CD4-positive, alpha-beta T cell treated with Interleukin-1 beta for 1 hour (primary cell): ENCODE measurements around the gene TAB2.
"Not testable (repeated sequence)": the region's sequence is repeated elsewhere in the genome, so short reads cannot be mapped to it uniquely, and the experiment has no call there.

ENCODE experiments used
- DNase-seq, 2 donors: peaks; one replicate each; pipeline ENCODE4 v3.0.0-alpha.2; 2020 to 2022

The TAB2 gene

DNA sequence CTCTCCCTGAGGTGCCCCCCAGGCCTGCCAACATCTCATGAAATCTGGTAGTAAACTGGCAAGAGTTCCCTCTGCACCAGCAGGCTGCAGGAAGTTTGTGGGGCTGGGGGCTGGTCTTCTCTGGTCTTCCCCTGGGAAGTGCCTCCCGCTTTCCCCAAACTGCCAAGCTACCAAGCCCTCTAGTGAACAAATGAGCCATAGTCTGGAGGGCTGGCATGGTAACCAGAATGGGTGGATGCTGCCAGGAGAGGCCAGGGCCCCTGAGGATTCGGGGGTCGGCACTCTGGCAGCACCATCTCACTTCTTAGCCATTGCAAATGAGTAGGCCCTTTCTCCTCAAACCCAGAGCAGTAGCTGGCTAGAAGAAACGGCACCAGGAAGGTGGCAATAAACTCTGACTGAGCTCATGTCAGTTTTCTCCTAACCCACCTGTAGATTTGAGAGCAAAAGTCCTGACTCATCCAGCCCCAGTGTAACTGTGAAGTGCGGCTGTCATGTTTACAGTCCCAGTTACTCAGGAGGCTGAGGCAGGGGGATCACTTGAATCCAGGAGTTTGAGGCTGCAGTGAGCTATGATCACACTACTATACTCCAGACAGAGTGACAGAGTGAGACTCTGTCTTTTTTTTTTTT, 131.4 kb downstream of the TAB2 start:
- no peak for DNase-seq

DNA sequence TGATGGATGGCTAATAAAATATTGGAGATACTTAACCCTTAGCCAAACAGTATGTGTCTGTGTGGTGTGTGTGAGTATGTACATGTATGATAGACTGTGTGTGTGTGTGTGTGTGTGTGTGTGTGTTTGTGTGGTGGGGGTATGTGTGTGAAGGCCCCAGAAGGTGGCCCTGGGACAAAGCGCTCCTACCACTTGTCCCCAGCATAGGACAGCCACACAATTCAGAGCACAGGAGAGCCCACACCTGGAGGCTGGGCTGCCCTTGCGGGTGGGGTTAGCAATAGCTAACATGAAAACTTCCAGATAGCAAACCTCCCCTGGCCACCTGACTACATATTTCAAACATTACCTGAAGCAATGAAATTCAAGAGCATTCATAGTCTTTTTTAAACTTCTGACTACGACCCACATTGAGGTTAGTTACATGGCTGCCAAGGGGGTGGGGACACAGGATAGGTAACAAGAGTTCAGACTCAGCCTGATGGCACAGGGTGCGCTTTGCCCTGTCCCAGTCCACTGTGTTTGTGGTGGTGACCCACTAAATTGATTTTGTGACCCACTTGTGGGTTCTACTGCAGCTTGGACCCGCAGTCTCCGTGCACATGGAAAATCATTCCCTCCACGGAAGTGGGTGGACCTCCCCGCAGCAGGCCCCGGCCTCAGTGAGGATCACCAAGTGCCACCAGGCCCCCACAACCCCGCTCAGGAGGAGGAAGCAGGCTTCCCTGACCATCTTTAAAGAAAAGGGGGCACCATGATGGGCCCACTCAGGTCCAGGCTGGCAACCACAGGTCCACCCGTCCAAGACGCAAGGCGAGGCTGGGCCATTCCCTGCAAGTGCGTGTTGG, 132.5 kb downstream of the TAB2 start:
- DNase-seq = no peak

DNA sequence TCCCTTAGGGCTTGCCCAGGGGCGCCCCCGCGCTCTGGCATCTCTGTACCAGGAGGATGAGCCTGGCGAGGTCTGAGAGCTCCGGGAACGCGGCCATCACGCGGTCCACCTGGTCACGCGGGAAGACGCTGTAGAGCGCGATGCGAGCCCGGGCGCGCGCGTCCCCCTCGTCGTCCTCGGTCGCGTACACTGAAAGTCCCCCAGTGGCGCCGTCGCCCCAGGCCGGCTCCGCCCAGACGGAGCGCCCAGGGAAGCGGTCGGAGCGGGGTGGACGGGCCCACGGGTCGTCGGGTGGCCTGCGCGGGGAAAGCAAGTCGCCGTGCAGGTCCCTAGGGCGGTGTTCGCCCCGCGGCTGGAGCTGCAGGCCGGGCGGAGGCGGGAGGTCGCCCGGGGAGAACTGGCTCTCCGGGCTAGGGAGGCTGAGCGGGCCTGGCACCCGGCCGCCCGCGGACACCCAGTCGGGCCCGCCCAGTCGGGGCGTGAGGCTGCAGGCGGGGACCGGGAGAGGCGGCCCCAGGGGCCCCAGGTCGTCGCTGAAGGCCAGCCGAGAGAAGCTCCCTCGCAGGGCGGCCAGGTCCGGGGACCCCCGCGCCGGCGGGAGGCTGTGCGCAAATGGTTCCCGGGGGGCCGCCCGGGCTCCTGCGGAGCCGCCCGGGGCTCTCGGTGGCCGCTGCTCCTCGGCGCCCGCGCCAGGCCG, 133.3 kb downstream of the TAB2 start:
- DNase-seq = no peak

DNA sequence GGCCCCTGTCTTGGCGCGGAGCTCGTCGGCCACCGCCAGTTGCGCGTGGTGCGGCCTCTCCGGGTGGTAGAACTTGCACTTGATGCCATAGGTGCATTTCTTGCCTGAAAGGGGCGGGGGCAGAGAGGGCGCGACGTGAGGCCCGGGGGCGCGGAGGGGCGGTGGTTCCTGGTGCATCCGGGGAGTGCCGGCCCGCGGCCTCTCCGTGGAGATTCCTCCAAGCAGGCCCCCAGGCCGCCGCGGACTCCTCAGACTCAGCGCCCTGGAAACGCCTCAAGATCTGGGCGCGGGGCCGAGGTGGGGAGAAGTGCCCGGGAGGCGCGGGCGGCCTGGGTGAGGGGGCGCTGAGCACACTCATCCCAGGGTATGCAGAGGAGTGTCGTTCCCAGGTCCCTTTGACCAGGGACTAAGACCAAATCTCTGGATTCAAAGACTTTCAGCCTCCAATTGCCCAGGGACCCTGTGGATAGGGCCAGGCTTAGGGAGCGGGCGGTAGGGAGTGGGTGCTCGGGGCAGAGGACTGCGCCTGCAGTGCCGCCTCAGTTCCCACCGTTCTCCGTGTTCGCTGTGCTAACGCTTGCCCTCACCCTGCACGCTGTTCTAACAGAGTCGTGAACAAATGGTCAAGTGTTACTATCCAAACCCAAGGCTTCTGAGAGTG, 134.0 kb downstream of the TAB2 start:
- no peak for DNase-seq

DNA sequence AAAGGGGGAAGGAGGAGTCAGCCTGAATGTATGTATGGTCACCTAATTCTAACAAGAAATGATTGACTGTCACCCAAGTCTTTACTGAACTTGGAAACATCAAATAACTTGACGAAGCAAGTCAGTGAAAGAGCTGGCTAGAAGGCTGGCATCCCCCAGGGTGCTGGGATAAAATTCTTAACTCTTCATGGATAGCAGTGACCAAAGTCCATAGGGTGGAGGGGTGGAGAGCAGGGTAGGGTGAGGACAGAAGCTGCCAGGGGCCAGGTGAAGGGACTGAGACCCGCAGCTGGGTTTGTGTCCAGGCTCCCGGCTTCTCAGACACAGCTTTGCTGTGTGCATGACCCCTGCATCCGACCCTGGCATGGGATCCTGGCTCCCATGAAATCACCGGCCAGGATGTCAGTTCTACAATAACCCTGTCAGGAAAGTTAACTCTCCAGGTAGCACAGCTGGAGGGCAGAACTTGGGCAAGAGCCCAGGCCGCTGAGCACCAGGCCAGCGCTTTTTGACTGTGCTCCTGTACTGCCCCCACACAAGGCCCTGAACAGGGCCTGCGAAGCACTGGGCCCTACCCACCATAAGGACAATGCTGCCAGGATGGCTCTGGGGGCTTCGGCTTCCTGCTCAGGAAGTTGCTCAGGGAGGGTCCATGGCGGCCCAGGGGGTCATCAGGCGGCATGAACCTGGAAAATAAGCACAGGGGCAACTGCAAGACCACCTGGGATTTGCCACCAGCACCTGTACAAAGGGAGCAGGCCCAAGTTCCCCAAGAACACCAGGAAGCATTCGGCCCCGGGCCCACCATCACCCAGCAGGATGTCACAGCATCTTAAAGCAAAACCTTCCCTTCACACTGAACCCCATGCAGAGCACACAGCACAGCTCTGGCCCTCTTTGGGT, 134.8 kb downstream of the TAB2 start:
- DNase-seq = no peak

DNA sequence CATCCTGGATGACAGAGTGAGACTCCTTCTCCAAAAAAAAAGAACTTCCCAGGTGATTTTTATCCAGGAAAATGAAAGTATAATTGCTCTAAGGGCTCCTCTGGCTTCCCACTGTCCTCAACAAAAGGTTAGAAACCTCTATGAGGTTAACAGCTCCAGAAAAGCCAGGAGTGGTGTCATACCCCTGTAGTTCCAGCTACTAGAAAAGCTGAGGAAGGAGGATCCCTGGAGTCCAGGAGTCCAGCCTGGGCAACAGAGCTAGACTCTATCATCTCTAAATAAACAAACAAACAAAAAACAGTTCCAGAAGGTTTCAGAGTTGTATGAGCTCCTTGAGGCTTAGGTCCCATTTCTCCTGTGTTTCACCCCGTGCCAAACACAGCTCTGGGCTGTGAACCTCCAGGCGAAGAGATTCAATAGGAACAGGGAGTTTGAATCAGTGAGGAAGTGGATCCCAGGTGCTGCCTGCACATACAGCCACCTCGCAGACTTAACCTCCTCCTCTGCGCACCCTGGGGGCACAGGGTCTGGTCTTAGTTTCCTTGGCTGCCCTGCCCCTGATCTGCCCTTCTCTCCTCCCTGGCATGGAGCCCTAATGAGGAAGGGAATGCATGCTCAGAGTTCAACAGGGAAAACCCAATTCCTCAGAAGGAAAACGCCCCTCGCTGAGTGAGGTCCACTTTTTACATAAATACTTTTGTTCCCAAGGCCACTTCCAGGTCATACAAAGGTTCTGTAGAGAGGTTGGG, 136.3 kb downstream of the TAB2 start:
- no peak for DNase-seq

DNA sequence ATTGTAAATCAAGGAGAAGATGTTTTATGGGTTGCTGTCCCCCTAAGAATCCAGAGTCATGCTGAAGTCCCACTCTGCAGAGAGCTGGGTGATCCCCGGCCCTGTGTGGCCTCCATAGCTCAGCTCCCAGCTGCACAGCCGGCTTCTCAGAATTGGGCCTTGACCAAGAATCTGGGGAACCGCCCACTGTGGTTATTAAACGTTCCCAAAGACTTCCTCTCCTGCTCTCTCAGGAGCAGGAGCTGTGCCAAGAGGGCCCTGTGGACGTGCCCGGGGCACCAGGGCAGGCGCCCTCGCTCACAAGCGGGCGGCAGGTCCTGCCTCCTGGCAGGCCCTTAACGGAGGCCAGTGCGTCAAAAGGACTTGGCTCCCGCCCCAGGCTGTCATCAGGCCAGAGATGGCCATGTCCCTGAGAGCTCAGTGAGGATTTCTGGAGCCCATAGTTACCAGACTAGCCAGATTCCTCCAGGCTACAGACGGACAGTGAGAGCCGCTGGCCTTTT, 136.9 kb downstream of the TAB2 start:
- DNase-seq = no peak

DNA sequence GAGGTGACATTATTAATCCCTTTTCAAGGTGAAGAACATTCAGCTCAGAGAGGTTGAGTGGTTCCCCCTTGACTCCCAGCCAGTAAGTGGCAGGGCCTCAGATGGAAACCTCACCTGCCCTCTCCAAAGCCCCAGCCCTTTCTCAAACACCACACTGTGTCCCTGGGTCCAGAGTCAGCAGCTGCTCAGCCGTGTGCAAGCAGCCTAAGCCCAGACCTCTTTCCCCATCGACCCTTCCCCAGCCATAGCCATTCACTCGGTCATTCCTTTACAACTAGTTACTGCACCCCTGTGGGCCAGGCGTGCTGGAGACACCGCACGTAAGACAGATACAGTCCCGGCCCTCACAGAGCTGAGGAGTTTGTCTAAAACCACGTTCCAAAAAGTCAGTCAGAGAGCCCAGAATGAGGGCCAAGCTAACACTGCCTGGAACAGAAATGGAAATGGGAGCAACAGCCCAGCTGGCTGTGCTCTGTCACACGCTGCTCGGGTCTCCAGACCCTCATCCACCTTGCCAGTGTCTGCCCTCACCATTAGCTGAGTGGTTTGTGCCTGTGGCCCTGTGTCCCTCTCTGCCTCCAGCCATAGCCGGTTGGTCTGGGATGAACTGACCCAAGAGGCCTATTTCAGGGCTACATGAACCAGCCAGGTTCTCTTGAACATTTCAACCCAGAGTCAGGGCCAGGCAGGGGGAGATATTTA, 137.7 kb downstream of the TAB2 start:
- DNase-seq = no peak

DNA sequence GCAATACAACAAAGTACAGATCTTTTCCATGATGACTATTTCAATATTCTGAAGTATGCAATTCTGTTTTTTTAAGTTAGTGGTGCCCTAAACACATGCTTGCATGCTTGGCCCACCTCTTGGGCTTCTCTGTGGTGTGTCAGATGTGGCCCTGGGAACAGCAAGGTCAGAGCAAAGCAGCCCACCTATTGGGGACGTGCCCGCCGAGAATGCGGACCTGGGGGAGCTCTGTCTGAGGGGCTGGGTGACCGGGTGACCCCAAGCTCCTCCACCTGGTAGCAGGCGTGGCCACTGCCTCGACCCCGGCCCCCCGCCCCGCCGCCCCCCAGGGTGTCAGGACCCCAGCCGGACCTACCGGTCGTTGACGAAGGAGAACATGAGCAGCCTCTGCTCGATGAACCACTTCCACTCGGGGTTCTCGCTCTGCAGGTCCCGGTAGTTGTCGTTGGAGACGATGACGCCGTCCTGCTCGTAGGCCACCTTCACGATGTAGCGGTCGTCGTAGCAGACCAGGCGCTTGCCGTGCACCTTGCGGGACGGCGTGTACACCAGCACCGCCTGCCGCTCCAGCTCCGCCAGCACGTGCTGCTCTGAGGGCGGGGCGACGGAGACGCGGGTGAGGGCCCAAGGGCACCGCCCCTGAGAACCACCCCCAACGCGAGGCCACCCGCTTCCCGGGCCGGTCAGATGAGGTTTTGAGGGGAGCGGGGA, 139.0 kb downstream of the TAB2 start:
- no peak for DNase-seq

DNA sequence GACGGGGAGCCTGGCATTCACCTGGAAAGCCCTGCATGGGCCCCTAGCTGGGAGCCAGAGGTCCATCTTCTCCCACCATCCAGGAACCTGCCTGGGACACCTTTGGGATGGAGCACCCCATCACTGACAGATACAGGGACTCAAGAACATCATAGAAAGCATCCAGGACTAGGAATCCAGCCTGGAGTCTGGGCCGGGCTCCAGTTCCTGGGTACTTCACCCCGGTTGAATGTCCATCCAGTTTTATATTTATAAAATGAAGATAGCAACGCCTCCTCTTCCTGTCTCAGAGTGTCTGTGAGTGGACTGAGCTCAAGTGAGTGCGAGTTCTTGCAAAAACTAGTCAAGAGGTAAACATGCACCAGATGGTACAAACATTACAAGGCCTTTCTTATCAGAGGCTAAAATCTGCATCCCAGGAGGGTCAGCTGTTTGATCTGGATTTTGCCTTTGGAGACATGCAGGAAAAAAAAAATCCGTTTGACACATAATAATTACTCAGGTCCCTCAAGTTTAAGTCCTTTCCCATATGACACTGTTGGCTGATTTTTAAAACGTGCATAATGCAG, 139.9 kb downstream of the TAB2 start:
- no peak for DNase-seq

DNA sequence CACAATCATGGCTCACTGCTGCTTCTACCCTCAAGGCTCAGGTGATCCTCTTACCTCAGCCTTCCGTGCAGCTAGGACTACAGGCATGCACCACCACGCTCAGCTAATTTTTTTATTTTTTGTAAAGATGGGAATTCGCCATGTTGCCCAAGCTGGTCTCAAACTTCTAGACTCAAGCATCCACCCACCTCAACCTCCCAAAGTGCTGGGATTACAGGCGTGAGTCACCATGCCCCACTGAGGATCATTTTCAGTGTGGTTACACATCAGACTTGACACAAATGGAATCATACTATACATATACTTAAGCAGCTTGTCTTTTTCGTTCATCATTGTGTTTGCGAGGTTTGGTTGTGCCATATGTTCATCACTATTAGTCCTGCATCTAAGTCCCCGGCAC, 140.7 kb downstream of the TAB2 start:
- no peak for DNase-seq

DNA sequence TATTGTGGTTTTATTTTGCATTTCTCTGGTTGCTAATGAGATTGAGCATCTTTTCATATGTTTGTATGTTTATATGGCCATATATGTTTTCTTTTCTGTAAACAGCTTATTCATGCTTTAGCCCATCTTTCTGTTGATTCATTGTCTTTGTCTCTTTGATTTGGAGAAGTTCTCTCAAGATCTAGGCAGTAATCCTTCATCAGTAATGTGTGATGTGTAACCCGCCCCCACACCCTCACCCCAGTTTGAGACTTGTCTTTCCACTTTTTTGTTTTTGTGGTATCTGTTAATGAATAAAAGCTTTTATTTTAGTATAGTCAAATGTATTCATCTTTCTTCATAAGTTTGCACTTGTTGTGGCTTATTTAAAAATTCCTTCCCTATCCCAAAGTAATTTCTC, 141.3 kb downstream of the TAB2 start:
- DNase-seq = no peak

DNA sequence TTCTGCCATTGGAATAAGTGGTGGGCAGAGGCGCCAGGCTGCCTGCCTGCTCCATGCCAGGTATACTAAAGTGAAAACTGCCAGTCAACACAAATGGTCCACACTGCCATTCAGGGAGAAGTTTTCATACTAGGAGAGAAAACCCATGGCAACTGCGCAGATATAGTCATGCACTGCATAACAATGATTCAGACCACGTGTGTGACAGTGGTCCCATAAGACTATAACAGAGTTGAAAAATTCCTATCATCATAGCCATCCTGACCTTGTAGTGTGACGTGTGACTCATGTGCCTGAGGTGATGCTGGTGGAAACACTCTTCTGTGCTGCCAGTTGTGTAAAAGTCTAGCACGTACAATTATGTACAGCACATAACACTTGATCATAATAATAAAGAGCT, 142.2 kb downstream of the TAB2 start:
- DNase-seq = no peak

DNA sequence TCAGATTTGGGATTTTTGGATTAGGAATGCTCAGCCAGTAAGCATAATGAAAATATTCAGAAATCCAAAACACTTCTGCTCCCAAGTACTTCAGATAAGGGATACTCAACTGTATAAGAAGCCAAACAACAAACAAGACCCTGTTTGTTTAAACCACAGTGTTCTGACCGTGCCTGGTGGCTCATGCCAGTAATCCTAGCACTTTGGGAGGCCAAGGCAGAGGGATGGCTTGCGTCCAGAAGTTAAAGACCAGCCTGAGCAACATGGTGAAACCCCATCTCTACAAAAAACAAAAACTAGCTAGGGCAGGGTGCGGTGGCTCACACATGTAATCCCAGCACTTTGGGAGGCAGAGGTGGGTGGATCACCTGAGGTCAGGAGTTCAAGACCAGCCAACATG, 142.7 kb downstream of the TAB2 start:
- DNase-seq = not testable (repeated sequence)
